ENCODE measurements around the gene CDK2AP2.

Gene CDK2AP2

GRCh38 chr11:67503119-67504004 is 4.6 kb downstream of the CDK2AP2 start:
- Mint-ChIP-seq H3K4me1 (peaks cover 28% of the 10 kb centered on the region), H3K9me3 (no peaks in the 10 kb centered on the region), H3K36me3 (peaks cover 15% of the 10 kb centered on the region), H3K4me3 (peak overlapping the region; percentile 74), H3K27ac (peak overlapping the region; percentile 43), H3K27me3 (no peaks in the 10 kb centered on the region)
- DNase-seq (ENCODE audit: low spot score in 2 of 2) (no peak), ATAC-seq (ENCODE audit: low read depth) (no peak)

GRCh38 chr11:67502328-67502979 is 5.5 kb downstream of the CDK2AP2 start:
- Mint-ChIP-seq H3K9me3 (no peaks in the 10 kb centered on the region), H3K4me3 (peak overlapping the region; percentile 74), H3K27me3 (no peaks in the 10 kb centered on the region), H3K36me3 (peaks cover 17% of the 10 kb centered on the region), H3K4me1 (peaks cover 28% of the 10 kb centered on the region), H3K27ac (peak overlapping the region; percentile 43)
- no peak for DNase-seq (ENCODE audit: low spot score in 2 of 2)
- ATAC-seq (ENCODE audit: low read depth): no peak

- Mint-ChIP-seq H3K36me3 (peaks cover 17% of the 10 kb centered on the region), H3K27ac (no peak overlapping the region), H3K4me3 (no peak overlapping the region), H3K9me3 (no peaks in the 10 kb centered on the region), H3K27me3 (no peaks in the 10 kb centered on the region), H3K4me1 (peaks cover 28% of the 10 kb centered on the region)
- no peak for ATAC-seq (ENCODE audit: low read depth)
- DNase-seq (ENCODE audit: low spot score in 2 of 2): no peak
Measured at GRCh38 chr11:67501854-67502253, 6.1 kb downstream of the CDK2AP2 start.

GRCh38 chr11:67500831-67501715 is 6.9 kb downstream of the CDK2AP2 start:
- Mint-ChIP-seq H3K36me3 (peaks cover 18% of the 10 kb centered on the region), H3K27me3 (no peaks in the 10 kb centered on the region), H3K27ac (no peak overlapping the region), H3K4me3 (no peak overlapping the region), H3K9me3 (no peaks in the 10 kb centered on the region), H3K4me1 (peaks cover 23% of the 10 kb centered on the region)
- ATAC-seq (ENCODE audit: low read depth) (no peak), DNase-seq (ENCODE audit: low spot score in 2 of 2) (no peak)

GRCh38 chr11:67500484-67500821 is 7.5 kb downstream of the CDK2AP2 start:
- Mint-ChIP-seq H3K4me1 (peaks cover 19% of the 10 kb centered on the region), H3K9me3 (no peaks in the 10 kb centered on the region), H3K27ac (no peak overlapping the region), H3K4me3 (no peak overlapping the region), H3K27me3 (no peaks in the 10 kb centered on the region), H3K36me3 (peaks cover 23% of the 10 kb centered on the region)
- ATAC-seq (ENCODE audit: low read depth): no peak
- no peak for DNase-seq (ENCODE audit: low spot score in 2 of 2)

GRCh38 chr11:67499808-67500483 is 8.0 kb downstream of the CDK2AP2 start:
- H3K9me3 Mint-ChIP-seq: no peaks in the 10 kb centered on the region
- peaks cover 23% of the 10 kb centered on the region for H3K36me3 Mint-ChIP-seq
- DNase-seq (ENCODE audit: low spot score in 2 of 2) (no peak), ATAC-seq (ENCODE audit: low read depth) (no peak)
- no peak overlapping the region for H3K4me3 Mint-ChIP-seq
- H3K4me1 Mint-ChIP-seq: peaks cover 18% of the 10 kb centered on the region
- no peaks in the 10 kb centered on the region for H3K27me3 Mint-ChIP-seq
- H3K27ac Mint-ChIP-seq: no peak overlapping the region

GRCh38 chr11:67498544-67498972 is 9.4 kb downstream of the CDK2AP2 start:
- ATAC-seq (ENCODE audit: low read depth) (no peak), DNase-seq (ENCODE audit: low spot score in 2 of 2) (no peak)
- peaks cover 26% of the 10 kb centered on the region for H3K36me3 Mint-ChIP-seq
- peaks cover 13% of the 10 kb centered on the region for H3K4me1 Mint-ChIP-seq
- H3K4me3 Mint-ChIP-seq: no peak overlapping the region
- H3K27me3 Mint-ChIP-seq: no peaks in the 10 kb centered on the region
- no peaks in the 10 kb centered on the region for H3K9me3 Mint-ChIP-seq
- H3K27ac Mint-ChIP-seq: no peak overlapping the region

GRCh38 chr11:67497656-67498291 is 10.2 kb downstream of the CDK2AP2 start:
- Mint-ChIP-seq H3K27ac (no peak overlapping the region), H3K36me3 (peaks cover 23% of the 10 kb centered on the region)

GRCh38 chr11:67496113-67496512 is 11.8 kb downstream of the CDK2AP2 start:
- Mint-ChIP-seq H3K27ac (no peak overlapping the region), H3K36me3 (peaks cover 22% of the 10 kb centered on the region), H3K9me3 (no peaks in the 10 kb centered on the region), H3K4me3 (no peak overlapping the region), H3K27me3 (no peaks in the 10 kb centered on the region), H3K4me1 (peaks cover 5% of the 10 kb centered on the region)
- DNase-seq (ENCODE audit: low spot score in 2 of 2): no peak
- no peak for ATAC-seq (ENCODE audit: low read depth)

More at GRCh38 chr11:67497656-67498291, 10.2 kb downstream of the CDK2AP2 start:
- no peaks in the 10 kb centered on the region for H3K9me3 Mint-ChIP-seq
- DNase-seq (ENCODE audit: low spot score in 2 of 2) (no peak), ATAC-seq (ENCODE audit: low read depth) (no peak)
- no peaks in the 10 kb centered on the region for H3K27me3 Mint-ChIP-seq
- peaks cover 7% of the 10 kb centered on the region for H3K4me1 Mint-ChIP-seq
- no peak overlapping the region for H3K4me3 Mint-ChIP-seq

GRCh38 chr11:67495234-67496005 is 12.5 kb downstream of the CDK2AP2 start:
- no peak for ATAC-seq (ENCODE audit: low read depth)
- no peak overlapping the region for H3K27ac Mint-ChIP-seq

GRCh38 chr11:67494371-67495233 is 13.4 kb downstream of the CDK2AP2 start:
- Mint-ChIP-seq H3K36me3 (peaks cover 21% of the 10 kb centered on the region), H3K4me3 (no peak overlapping the region), H3K27me3 (no peaks in the 10 kb centered on the region), H3K9me3 (no peaks in the 10 kb centered on the region), H3K27ac (no peak overlapping the region), H3K4me1 (peaks cover 8% of the 10 kb centered on the region)
- ATAC-seq (ENCODE audit: low read depth): no peak
- DNase-seq (ENCODE audit: low spot score in 2 of 2): no peak

More at GRCh38 chr11:67495234-67496005, 12.5 kb downstream of the CDK2AP2 start:
- Mint-ChIP-seq H3K4me1 (peaks cover 5% of the 10 kb centered on the region), H3K36me3 (peaks cover 18% of the 10 kb centered on the region), H3K4me3 (no peak overlapping the region), H3K9me3 (no peaks in the 10 kb centered on the region), H3K27me3 (no peaks in the 10 kb centered on the region)
- DNase-seq (ENCODE audit: low spot score in 2 of 2): no peak
